HG02610 (cell line): ENCODE measurements around the gene CCK.
"Not testable (repeated sequence)": the region's sequence is repeated elsewhere in the genome, so short reads cannot be mapped to it uniquely, and the experiment has no call there.

ENCODE experiments used
- ATAC-seq: cut with Tn5 transposase; IDR thresholded peaks from one replicate; pipeline ENCODE4 v1.9.1; 2021; ENCODE audit warnings: mild to moderate bottlenecking, moderate library complexity; ENCODE audit not compliant: unreplicated experiment

The CCK gene, protein sequence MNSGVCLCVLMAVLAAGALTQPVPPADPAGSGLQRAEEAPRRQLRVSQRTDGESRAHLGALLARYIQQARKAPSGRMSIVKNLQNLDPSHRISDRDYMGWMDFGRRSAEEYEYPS

DNA sequence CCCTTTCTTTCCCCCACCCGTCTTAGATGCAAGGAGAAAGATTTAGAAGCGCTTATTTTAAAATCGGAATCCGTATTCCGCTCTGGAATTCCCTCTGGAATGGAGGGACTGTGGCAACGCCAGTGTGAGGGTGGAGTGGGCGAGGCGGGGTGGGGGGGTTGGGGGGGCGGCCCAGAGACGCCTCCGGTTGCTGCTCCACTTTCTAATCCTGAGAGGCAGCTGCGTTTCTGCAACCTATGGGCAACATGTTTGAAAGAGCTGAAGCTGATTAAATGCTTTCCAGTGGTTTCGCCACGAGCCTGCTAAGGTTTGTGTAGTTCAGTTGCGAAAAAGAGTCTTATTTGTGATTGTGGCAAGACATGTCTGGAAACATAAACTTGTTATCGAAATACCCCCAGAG is at the start of gene CCK:
CCK (minus strand) TSS at position 101 of the 400 bp plus-strand sequence. CDS start 2,555 bp downstream, outside the sequence.
- no peak for ATAC-seq

- ATAC-seq = no peak
Observed at GRCh38 chr3:42314411-42314810, 48.4 kb upstream of the CCK start.

- ATAC-seq = no peak
Observed at GRCh38 chr3:42308651-42309050, 42.7 kb upstream of the CCK start.

DNA sequence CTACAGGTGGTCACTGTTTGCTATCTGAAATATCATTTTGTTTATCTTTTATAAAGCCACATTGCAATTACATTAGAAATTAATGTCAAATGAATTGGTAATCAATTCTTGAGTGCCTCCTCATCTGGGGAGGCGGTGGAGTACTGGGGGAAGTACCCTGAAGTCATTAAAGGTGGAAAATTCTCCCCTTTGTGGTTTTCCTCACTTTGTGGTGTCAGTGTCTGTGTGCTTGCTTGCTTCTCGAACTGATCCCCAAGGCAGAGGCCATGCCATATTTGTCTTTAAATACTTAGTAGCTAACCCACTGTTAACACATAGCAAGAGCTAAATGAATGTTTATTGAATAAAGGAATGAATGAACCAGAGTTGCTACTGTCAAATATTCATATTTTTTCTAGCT is 40.5 kb upstream of the CCK start:
- ATAC-seq = peak; percentile 49

DNA sequence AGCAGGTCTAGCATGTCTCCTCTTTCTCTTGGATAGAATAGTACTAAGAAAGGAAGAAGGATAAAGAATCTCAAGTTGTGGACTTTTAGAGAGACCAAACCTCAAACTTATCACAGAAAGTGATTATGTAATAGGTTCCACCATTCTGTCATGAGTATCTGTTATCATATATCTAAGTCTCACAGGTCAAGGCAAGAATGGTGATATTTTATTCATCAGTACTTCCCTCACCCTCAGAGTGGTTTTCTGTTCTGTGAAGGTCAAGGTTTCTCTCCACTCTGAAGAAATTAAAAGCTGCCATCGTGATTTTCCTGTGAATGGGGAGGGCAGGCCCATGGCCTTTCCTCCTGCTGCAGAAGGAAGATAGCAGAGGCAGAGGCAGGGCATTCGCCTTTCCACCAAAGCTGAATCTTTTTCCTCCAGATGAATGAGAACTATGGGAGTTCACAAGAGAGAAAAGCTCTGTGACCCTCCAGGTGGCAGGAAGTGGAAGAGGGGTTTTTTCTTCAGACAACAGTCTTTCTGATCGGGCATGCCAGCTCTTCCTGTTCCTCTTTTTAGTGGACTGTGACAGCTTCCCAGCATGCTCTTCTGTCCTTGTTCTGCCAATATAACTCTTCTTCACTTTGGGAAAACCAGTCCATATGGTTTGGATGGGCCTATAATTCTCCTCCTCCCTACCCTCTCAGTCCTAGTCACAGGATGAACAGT is 37.1 kb upstream of the CCK start:
- peak; percentile 58 for ATAC-seq

- no peak for ATAC-seq
Observed at GRCh38 chr3:42301446-42302175, 35.6 kb upstream of the CCK start.

DNA sequence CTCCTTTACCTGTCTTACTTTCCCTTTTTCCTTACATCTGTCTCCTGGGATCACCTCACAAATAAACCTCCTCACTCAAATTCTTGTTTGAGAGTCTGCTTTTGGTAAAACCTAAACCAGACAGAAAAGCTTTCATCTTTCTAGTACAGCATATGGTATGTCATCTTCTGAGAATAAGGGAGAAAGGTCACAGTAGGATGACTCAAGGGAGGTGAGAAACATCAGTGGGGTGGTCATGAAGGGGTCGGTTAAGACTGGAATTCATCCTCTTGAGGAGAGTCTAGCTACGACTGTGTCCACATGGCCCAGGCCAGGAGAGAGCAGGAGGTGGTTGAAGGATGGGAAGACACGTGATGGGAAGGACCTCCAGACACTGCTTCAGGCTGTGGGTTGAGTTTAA is 34.8 kb upstream of the CCK start:
- ATAC-seq = no peak

- no peak for ATAC-seq
Observed at GRCh38 chr3:42300013-42300412, 34.0 kb upstream of the CCK start.

DNA sequence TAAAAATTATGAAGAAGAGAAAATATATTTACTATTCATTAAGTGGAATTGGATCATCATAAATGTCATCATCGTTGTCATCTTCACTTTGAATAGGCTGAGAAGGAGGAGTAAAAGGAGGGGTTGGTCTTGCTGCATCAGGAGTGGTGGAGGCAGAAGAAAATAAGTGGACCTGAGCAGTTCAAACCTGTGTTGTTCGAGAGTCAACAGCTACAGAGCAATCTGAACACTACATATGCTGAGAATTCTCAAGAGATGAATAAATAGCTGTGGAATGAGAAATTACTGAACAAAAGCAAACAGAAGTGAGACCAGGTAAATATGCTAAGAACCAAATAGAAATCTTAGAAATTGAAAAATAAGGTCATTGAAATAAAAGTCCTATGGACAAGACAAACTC is 32.3 kb upstream of the CCK start:
- no peak for ATAC-seq

DNA sequence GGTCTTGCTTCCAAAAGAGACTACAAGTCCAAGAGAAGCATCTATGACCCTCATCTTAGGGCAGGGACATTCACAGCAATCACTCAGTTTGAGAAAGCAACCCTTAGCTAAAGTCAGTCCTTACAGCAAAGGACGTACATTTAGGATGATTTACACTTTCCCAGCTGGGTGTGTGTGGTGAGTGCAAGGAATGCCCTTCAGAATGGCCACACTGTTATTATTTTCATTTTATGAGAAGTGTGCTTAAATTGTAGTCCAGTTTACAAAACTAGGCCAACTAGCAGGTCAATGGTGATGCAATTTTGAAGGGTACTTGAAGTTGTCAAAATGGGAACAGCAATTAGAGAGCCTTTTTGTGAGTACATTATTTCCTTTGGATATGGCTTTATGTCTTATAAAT is 26.0 kb upstream of the CCK start:
- no peak for ATAC-seq

DNA sequence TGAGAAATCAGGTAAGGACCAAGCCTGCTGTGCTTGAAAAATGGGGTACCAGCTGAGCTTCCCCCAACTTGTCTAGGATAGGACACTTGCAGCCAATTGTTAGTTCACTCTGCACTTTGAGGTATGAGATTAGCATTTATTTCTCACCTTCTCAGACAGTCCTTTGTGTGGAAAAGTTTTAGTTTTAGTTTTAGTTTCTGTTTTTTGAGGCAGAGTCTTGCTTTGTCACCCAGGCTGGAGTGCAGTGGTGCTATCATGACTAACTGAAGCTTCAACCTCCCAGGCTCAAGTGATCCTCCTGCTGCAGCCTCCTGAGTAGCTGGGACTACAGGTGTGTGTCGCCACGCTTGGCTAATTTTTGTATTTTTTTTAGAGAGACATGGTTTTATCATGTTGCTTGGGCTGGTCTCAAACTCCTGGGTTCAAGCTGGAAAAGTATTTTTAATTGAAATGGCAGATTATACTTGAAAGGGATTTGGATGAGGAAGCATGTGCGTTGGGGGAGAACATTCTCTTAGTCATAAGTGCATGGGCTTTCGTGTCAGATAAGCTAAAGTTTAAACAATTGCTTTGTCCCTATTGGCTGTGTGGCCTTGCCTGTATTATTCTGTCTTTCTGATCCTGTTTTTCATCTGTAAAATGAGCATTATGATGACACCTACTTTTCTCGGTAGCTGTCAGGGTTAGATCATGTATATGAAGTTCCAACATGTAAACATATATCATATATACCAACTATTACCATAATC is 25.2 kb upstream of the CCK start:
- peak; percentile 76 for ATAC-seq

GRCh38 chr3:42289026-42289425 is 23.0 kb upstream of the CCK start:
- no peak for ATAC-seq

- ATAC-seq = no peak
Observed at GRCh38 chr3:42288385-42288784, 22.4 kb upstream of the CCK start.

GRCh38 chr3:42287423-42287822 is 21.4 kb upstream of the CCK start:
- ATAC-seq = not testable (repeated sequence)

DNA sequence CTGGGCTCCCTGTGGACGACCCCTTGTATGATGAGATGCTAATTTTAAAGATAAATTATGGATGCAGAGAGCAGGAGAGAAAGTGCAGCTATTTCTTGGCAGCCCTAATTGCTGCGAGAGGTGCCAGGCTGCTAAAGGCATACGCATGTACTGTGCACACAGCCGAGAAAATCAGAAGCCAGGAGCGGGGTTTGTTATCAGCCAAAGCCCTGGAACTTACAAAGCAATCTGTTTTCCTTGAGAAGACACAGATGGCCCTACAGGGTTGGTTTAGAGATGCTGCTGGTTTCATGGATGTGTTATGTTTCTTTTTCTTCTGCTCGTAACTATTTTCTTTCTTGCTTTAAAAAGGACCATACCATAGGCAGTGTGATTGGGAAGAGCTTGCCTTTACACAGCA is 11.7 kb upstream of the CCK start:
- no peak for ATAC-seq

DNA sequence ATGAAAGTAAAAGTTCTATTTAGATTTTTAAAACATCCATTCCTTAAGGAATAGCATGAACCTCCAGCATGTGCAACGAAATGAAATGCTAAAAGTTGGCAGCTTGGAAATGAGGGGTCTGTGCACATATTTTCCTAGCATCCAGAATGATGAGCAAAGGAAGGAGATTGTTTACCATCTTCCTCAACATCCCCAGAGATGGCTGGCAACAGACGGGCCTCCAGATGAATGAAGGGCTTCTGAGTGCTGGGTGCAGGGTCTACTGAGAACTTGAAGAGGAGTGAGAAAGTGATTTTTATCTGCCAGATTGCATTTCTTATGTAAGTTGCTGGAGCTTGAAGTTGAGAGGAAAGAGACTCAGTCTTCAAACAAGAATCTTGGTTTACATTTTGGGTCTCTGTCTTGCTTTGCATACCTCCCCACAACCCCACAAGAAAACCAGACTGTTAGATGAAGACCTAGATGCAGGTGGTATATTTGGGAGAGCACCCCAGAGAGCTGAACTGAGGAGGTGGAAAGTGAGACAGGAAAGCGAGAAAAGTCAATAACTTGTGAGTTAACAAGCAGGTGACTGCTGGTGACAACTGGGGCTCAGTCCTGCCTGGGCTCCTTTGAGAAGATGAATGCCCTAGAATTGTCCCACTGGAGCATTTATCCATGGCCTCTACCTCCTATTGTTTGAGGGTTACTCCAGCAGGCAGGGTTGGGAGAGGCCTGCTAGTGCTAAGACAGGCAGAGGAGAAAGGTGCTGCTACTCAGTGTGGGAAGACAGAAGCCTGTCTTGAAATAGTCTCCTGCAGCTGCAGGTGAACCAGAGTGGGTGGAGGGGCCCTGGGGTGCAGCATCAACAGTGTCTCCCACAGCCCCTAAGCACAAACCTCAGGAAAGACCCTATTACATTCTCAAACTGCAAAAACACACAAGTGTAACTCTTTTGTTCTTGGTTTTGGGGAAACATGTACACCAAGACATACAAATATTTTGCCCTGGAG is 10.5 kb upstream of the CCK start:
- ATAC-seq = peak; percentile 79

DNA sequence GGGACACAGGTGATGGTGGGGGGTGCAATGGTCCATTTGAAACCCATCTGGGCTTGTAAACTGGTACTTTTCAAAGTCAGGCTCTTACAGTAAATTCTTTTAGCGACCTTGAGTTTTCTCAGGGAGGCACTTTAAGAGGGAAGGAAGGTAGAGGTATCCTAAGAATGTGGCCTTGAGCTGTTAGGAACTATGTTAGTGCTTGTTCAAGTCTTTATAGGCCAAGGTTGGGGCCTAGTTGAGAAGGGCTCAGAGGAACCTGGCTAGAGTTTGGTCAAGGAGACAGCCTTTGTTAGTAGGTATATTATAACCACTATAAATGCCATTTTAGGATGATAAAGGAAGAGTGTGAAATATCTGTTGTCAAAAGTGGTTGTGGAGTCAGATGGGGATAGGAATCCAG is 9.2 kb upstream of the CCK start:
- ATAC-seq = no peak

GRCh38 chr3:42274266-42274665 is 8.3 kb upstream of the CCK start:
- no peak for ATAC-seq

GRCh38 chr3:42273361-42273760 is 7.4 kb upstream of the CCK start:
- ATAC-seq = no peak

DNA sequence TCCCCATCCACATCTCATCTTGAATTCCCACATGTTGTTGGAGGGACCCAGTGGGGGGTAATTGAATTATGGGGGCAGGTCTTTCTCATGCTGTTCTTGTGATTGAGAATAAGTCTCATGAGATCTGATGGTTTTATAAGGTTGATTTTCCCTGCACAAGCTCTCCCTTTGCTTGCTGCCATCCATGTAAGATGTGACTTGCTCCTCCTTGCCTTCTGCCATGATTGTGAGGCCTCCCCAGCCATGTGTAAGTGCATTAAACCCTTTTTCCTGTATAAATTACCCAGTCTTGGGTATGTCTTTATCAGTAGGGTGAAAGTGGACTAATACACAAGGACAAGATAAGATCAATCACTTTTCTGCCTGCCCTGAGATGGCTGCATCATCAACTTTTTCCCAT is 5.8 kb upstream of the CCK start:
- no peak for ATAC-seq
